GM12891 (cell line): ENCODE data around the gene CMIP.

Source experiments
- PAX5 ChIP-seq: IDR thresholded peaks from 2 replicates; pipeline ENCODE4 v1.6.1; 2011; ENCODE audit warnings: low read length, moderate library complexity, mild to moderate bottlenecking; ENCODE audit not compliant: insufficient read depth, severe bottlenecking
- POLR2A ChIP-seq: IDR thresholded peaks from 2 replicates; pipeline ENCODE4 v1.6.1; 2011; ENCODE audit warnings: low read depth, low read length, control low read depth
- POLR2AphosphoS5 ChIP-seq: IDR thresholded peaks from 2 replicates; pipeline ENCODE4 v1.6.1; 2011; ENCODE audit warnings: low read depth, low read length, control low read depth
- SPI1 ChIP-seq: IDR thresholded peaks from 2 replicates; pipeline ENCODE4 v1.6.1; 2011; ENCODE audit warnings: low read depth, low read length, control low read depth
- TAF1 ChIP-seq: IDR thresholded peaks from 2 replicates; pipeline ENCODE4 v1.6.1; 2011; ENCODE audit warnings: low read depth, low read length, control low read depth

DNA sequence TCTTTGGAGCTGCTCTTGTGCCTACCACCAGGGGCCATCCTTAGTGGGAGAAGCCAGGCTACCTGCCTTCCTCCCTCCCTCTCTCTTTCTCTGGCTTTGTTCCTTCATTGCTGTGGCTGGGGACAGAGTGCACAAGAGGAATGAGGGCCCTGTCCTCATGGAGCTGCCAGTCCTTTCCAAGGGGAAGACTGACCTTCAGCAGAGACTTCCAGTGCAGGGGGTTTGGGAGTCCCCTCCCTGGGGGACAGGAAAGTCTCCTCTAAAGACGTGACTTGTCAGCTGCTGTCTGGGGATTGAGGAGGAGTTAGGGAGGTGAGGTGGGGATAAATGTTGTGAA is 108.1 kb downstream of the CMIP start:
- TF ChIP-seq POLR2A: no peak
- no peak for TF ChIP-seq POLR2AphosphoS5
- no peak for TF ChIP-seq TAF1
- TF ChIP-seq PAX5: no peak
- TF ChIP-seq SPI1: no peak
